Measurements from ENCODE around the gene SLC4A8. TPM values are rescaled to one million over a fixed set of nuclear protein-coding genes. Genes with fewer than 3 reads are reported as not detected.

SLC4A8 gene
- total RNA-seq = 1 to 10 TPM; 1.3 to 1.8 TPM
- polyA plus RNA-seq (2013, experiment 1 of 2) = 1.5 TPM
- 1.5 TPM for polyA plus RNA-seq (2013, experiment 2 of 2)
- total RNA-seq = 0.58 to 10.2 (median 3.1) reads per million in 172 experiments

GRCh38 chr12:51424662-51425539, at the start of gene SLC4A8:
TSS of gene SLC4A8 (plus strand) at chr12:51424831. CDS start at chr12:51424988, 157 bp downstream.
- Mint-ChIP-seq H3K27me3 (no peaks in the 10 kb centered on the region), H3K36me3 (ENCODE audit: low read depth) (no peaks in the 10 kb centered on the region), H3K4me3 (peak within 1 kb of the TSS; percentile 84), H3K4me1 (ENCODE audit: low read depth) (peaks cover 27% of the 10 kb centered on the region), H3K27ac (no peak within 1 kb of the TSS), H3K9me3 (no peaks in the 10 kb centered on the region)
- no peaks in the 10 kb centered on the region for H3K9me3 ChIP-seq (ENCODE audit: control insufficient read depth in 1 of 2, insufficient read depth in 1 of 2, low read length in 2 of 2)
- H3K4me3 ChIP-seq (ENCODE audit: low read length) = peak within 1 kb of the TSS; percentile 74
- POLR2A ChIA-PET = interaction anchor here (1.4 kb wide), 1 partner anchor 56 kb away, joined by 5 read pairs; no protein-coding TSS in a partner anchor
- CTCF ChIA-PET = interaction anchor here (1.0 to 1.4 kb wide), 2 partner anchors 107 to 399 kb away, joined by 3 read pairs; no protein-coding TSS in a partner anchor
- no peak within 1 kb of the TSS for H3K27ac ChIP-seq (ENCODE audit: low read depth in 1 of 2, low read length in 2 of 2)
- peak; percentile 75 for TF ChIP-seq CTCF (IDR thresholded peaks at IDR 0.05)
- H3K27me3 ChIP-seq (ENCODE audit: control insufficient read depth in 1 of 2, insufficient read depth in 2 of 2, low read length in 2 of 2) = no peaks in the 10 kb centered on the region
- intact Hi-C loops (cut with DNase I, micrococcal nuclease) = loop anchor here (1.0 to 10.0 kb wide), 4 partner anchors 56 to 452 kb away; no protein-coding TSS in a partner anchor
- DNase-seq (peak; percentile 37 to 89 (median 59)), ATAC-seq (ENCODE audit: poor library complexity) (peak; percentile 81)
- no peaks in the 10 kb centered on the region for H3K36me3 ChIP-seq (ENCODE audit: insufficient read depth, low read length)
- peaks cover 18% of the 10 kb centered on the region for H3K4me1 ChIP-seq (ENCODE audit: insufficient read depth, low read length)

GRCh38 chr12:51374856-51375255, 49.8 kb upstream of the SLC4A8 start:
- ATAC-seq (ENCODE audit: poor library complexity) (no peak), DNase-seq (no peak)
- Mint-ChIP-seq H3K27ac (no peak overlapping the region), H3K36me3 (ENCODE audit: low read depth) (peaks cover 67% of the 10 kb centered on the region), H3K9me3 (no peaks in the 10 kb centered on the region), H3K27me3 (no peaks in the 10 kb centered on the region), H3K4me3 (no peak overlapping the region), H3K4me1 (ENCODE audit: low read depth) (peaks cover 46% of the 10 kb centered on the region)
- CTCF ChIA-PET = interaction anchor here (0.6 kb wide), 1 partner anchor 25 kb away, joined by 3 read pairs; no protein-coding TSS in a partner anchor
- Histone ChIP-seq H3K4me3 (ENCODE audit: low read length) (no peak overlapping the region), H3K27ac (ENCODE audit: low read depth in 1 of 2, low read length in 2 of 2) (no peak overlapping the region), H3K4me1 (ENCODE audit: insufficient read depth, low read length) (peaks cover 23% of the 10 kb centered on the region), H3K27me3 (ENCODE audit: control insufficient read depth in 1 of 2, insufficient read depth in 2 of 2, low read length in 2 of 2) (no peaks in the 10 kb centered on the region), H3K9me3 (ENCODE audit: control insufficient read depth in 1 of 2, insufficient read depth in 1 of 2, low read length in 2 of 2) (no peaks in the 10 kb centered on the region), H3K36me3 (ENCODE audit: insufficient read depth, low read length) (peaks cover 42% of the 10 kb centered on the region)
- POLR2A ChIA-PET = interaction anchor here (0.7 to 1.0 kb wide), 2 partner anchors 15 to 17 kb away, joined by 3 to 5 read pairs; no protein-coding TSS in a partner anchor
- intact Hi-C loops (cut with DNase I, micrococcal nuclease) = no loop called here
- no peak for TF ChIP-seq CTCF (IDR thresholded peaks at IDR 0.05)

GRCh38 chr12:51377099-51377984, 47.3 kb upstream of the SLC4A8 start:
- Histone ChIP-seq H3K27me3 (ENCODE audit: control insufficient read depth in 1 of 2, insufficient read depth in 2 of 2, low read length in 2 of 2) (no peaks in the 10 kb centered on the region), H3K27ac (ENCODE audit: low read depth in 1 of 2, low read length in 2 of 2) (no peak overlapping the region), H3K9me3 (ENCODE audit: control insufficient read depth in 1 of 2, insufficient read depth in 1 of 2, low read length in 2 of 2) (no peaks in the 10 kb centered on the region), H3K36me3 (ENCODE audit: insufficient read depth, low read length) (peaks cover 51% of the 10 kb centered on the region), H3K4me3 (ENCODE audit: low read length) (no peak overlapping the region), H3K4me1 (ENCODE audit: insufficient read depth, low read length) (peaks cover 15% of the 10 kb centered on the region)
- H3K36me3 Mint-ChIP-seq (ENCODE audit: low read depth) = peaks cover 79% of the 10 kb centered on the region
- no peaks in the 10 kb centered on the region for H3K9me3 Mint-ChIP-seq
- no peaks in the 10 kb centered on the region for H3K27me3 Mint-ChIP-seq
- ATAC-seq (ENCODE audit: poor library complexity) (no peak), DNase-seq (no peak)
- POLR2A ChIA-PET = no interaction called here
- no peak overlapping the region for H3K27ac Mint-ChIP-seq
- peaks cover 42% of the 10 kb centered on the region for H3K4me1 Mint-ChIP-seq (ENCODE audit: low read depth)
- CTCF ChIA-PET = no interaction called here
- intact Hi-C loops (cut with DNase I, micrococcal nuclease) = no loop called here
- no peak for TF ChIP-seq CTCF (IDR thresholded peaks at IDR 0.05)
- no peak overlapping the region for H3K4me3 Mint-ChIP-seq

Data from CD4-positive, alpha-beta T cell (primary cell).